ENCODE measurements around the gene IL1F10. TPM values are rescaled to one million over a fixed set of nuclear protein-coding genes. Genes with fewer than 3 reads are reported as not detected.
"Not testable (repeated sequence)": the region's sequence is repeated elsewhere in the genome, so short reads cannot be mapped to it uniquely, and the experiment has no call there.

Gene IL1F10
- polyA plus RNA-seq, 1 donor: not detected

DNA sequence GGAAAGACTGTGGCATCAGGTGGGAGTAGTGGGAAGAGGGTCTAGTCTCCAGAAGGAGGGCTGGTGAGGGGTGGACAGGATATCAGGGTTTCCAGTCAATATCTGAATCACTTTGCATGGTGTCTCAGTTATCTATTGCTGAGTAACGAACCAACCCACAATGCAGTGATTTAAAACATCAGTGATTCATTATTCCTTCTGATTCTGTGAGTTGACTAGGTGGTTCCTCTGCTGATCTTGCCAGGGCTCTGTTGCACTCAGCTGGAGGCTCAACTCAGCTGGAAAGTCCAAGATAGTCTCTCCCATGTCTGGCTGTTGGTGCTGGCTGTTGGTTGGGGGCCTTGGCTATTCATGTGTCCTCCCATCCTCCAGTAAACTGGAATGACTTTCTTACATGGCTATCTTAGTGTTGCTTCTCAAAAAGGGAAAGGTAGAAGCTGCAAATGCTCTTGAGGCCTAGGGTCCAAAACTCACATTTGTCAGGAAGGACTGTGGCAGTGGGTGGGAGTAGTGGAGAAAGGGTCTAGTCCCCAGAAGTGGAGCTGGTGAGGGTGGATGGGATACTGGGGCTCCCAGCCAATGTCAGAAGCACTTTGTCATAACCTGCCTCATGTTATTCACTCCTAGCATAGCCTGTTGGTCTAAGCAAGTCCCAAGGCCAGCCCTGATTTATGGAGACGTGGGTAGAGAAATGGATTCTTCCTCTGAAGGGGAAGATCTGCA, 13.9 kb downstream of the IL1F10 start:
- DNase-seq: no peak

DNA sequence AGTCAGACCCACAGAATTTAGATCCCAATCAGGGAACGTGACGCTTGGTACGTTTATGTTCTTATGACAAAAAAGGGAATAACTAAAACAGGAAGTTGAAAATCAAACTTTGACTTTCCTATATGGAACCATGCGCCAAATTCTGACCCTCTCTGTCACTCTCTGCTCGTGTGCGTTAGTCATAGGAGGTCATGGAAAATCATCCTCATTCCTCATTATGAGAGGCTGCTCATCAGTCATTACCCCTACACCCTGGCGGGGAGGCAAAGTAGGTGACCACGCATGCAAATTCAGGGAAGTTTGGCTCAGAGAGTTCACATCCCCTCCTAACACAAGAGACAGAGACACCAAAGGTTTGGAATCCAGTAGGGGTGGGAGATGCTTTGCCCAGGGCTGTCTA, 15.5 kb downstream of the IL1F10 start:
- DNase-seq: no peak

DNA sequence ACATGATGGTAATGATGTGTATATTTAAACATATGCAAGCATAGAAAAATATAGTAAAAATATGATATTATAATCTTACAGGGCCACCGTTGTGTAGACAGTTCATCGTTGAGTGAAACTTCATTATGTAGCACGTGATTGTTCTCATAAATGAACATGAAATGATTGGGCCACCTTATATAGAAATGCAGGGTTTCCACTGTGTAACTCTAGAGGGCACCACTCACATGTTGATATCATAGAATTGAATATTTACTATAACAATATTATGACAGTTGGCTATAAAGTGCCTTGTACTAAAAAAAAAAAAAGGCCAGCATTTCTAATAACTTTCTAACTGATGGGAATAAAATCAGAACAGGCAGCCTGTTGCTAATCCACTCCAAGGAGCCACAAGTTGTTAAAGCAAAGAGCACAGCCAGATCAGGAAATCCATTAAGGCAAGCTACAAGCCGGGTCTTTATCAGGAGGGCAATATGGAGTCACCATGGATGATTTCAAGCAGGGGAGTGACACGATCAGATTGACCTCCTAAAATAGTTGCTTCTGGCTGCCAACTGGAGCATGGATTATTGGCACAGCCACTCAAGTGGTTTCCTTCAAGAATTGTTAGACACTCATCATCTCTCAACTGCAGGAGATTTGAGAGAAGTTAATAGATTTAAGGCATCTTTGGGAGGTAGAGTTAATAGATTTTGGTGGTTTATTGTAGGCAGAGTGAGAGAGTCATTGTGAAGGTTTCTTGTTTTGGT, 16.7 kb downstream of the IL1F10 start:
- DNase-seq: no peak

DNA sequence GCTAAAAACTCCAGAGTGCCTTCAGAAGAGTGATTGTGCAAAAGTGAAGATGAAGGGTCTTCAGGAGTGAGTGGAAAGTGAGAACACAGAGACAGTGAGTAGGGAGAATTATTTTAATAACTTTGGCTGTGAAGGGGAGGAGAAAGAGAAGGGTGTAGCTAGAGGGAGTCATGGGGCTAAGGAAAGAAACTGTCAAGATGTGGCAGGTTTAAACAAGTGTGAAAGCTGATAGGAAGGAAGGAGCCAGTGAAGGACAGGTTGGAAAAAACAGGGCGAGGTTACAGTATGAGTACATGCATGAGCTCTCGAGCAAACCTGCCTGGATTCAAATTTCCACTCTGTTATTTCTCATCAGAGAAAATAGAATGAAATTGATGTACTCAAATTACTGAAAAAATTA, 17.8 kb downstream of the IL1F10 start:
- no peak for DNase-seq

DNA sequence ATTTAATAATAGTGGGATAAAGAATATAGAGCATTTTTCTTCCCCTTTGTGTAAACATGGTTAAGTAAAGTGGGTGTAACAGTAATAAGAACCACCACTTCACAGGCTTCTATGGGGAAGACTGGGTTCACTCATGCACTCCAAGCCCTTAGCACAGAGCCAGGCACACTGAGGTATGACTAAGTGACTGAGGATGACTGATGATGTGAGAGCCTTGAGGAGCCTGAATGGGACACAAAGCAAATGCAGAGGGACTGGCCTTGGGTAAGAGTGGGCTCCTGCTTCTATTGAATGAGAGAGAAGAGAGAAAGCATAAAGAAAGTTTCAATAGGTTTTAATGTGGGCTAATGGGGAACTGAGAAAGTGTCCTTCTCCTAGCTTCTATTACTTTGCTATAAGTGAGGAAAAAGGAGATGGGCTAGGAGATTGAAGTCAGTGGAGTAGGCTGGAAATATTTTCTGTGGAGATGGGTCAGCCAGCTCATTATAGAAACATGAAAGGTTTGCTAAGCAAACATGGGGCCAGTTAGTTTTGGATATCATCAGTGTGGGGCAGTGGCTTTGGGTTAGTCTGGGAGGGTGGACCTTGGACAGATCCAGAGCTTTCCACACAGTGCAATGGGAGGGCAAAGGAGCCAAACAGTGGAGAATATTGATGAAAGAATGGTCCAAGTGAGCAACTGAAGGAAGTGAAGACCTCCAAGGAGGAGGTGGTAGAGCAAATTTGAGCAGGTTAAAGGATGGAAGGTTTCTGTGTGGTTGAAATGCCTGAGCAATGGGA, 20.6 kb downstream of the IL1F10 start:
- DNase-seq: no peak

DNA sequence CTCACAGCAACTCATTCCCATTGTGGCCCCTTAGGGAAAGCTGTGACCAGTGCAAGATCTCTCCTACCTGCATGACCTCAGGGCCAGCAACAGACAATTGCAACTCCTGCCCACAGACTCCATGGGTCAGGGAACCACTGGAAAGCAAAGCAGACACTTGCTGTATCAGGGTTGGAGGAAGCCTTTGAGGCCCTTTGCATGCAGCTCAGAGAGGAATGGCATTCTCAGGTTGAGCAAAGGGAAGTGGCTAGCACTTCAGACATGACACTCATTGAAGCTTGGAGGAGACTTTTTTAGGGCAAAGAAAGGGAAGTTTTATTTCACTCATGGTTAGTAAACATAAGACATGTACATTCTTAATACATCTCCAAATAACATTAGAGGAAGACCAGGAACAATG, 22.1 kb downstream of the IL1F10 start:
- DNase-seq: no peak

DNA sequence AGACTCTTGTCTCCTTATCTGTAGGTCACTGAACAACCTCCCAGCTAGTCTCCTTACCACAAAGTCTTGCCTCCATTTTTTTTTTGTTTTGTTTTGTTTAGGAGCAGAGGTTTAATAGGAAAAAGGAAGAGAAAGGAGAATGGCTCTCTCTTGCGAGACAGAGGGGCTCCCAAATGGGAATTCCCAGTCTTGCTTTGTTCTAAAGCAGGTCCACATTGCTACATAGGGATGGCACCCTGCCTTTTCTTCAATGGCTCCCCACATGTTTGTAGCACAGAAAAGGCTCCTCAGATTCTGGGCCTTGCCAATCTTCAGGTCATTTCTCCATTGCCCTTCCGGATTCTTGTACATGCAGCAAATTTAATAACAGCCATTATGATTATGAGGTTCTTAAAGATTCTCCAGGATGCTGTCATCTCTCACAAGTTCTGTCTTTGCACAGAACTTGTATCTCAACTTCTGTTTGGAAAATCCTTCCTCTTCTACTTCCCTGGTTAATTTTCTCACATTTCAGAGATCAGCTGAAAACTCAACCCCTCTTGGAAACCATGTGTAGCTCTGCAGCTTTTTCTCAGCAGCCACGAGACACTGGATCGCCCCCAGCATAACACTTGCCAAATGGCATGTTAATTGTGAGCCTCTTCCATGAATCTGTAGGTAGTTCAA, 23.6 kb downstream of the IL1F10 start:
- DNase-seq: no peak

DNA sequence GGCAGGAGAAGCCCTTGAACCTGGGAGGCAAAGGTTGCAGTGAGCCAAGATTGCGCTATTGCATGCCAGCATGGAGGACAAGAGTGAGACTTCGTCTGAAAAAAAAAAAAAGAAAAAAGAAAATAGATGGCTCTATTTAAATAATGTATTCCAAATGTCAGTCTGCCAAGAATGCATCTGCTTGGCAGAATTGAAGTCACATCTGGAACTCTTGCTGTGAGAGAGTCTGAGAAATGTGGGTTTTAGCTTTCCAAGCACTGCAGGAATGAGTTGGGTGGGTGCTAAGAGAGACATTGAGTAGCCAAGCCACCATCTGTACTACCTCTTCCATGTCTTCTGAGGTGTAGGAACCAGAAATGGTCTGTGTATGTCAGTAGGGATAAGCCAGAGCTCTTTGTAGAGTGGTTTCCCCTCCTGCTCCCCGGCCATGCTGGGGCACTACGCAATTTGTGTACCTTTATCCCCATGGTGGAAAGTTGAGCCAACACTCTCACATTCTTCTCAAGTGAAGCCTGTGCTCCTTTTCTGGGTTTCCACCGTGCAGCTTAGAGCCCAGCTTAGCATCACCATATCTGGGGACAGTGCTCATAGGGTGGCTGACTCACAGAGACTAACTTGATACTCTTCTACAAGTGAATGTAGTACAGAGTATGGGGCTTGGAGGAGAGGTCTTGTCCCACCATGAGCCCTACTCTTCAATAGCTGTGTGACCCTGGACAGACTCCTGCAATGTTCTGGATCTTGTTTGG, 25.3 kb downstream of the IL1F10 start:
- no peak for DNase-seq

DNA sequence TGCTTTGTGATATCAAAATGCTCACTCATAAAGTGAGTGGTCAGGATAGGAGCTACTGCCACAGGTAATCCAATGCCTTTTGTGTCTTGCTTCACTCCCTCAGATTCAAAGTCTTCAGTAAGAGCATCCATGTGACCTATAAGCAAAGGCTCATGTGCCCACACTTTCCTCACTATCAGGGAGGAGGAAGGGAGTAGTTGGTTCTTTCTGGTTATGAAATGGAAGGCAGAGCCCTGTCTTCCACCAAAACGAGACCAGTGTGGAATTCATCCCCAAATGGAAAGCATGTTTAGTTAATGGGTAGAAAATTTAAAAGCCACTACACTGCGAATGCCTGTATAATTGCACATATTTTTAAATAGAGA, 25.8 kb downstream of the IL1F10 start:
- no peak for DNase-seq

DNA sequence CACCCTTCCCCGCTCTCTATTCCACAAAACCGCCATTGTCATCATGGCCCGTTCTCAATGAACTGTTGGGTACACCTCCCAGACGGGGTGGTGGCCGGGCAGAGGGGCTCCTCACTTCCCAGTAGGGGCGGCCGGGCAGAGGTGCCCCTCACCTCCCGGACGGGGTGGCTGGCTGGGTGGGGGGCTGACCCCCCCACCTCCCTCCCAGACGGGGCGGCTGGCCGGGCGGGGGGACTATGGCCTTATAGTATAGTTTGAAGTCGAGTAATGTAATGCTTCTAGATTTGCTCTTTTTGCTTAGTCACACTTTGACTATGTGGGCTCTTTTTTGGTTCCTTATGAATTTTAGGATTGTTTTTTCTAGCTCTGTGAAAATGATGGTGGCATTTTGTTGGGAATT, 28.5 kb downstream of the IL1F10 start:
- not testable (repeated sequence) for DNase-seq

DNA sequence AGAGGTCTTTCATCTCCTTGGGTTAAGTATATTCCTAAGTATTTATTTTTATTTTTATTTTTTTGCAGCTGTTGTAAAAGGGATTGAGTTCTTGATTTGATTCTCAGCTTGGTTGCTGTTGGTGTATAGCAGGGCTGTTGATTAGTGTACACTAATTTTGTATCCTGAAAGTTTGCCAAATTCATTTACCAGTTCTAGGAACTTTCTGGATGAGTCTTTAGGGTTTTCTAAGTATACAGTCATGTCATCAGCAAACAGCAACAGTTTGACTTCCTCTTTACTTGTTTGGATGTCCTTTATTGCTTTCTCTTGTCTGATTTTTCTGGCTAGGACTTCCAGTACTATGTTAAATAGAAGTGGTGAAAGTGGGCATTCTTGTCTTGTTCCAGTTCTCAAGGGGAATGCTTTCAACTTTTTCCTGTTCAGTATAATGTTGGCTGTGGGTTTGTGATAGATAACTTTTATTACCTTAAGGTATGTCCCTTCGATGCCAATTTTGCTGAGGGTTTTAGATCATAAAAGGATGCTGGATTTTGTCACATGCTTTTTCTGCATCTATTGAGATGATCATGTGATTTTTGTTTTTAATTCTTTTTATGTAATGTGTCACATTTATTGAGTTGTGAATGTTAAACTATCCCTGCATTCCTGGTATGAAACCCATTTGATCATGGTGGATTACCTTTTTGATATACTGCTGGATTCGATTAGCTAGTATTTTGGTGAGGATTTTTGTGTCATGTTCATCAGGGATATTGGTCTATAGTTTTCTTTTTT, 29.3 kb downstream of the IL1F10 start:
- DNase-seq: not testable (repeated sequence)

DNA sequence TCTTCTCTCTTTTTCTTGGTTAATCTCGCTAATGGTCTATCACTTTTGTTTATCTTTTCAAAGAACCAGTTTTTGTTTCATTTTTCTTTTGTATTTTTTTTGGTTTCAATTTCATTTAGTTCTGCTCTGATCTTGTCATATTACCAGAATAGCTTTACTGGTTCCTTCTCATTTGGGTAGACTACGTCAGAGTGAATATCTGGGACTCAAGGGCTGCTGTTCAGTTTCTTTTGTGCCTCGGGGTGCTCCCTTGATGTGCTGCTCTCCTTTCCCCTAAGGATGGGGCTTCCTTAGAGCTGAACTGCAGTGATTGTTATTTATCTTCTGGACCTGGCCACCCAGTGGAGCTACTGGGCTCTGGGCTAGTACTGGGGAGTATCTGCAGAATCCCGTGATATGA, 30.3 kb downstream of the IL1F10 start:
- DNase-seq: no peak

DNA sequence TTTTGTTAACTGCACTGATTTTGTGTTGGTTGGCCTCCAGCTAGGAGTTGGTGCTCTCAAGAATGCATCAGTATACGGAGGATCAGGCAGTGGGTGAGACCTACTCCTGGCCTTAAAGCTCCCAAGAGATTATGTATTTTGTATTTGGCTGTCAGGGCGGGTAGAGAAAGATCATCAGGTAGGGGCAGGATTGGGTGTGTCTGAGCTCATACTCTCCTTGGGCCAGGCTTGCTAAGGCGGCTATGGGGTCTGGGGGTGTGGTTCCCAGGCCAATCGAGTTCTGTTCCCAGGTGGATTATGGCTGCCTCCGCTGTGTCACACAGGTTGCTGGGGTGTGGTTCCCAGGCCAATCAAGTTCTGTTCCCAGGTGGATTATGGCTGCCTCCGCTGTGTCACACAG, 30.8 kb downstream of the IL1F10 start:
- DNase-seq: no peak

DNA sequence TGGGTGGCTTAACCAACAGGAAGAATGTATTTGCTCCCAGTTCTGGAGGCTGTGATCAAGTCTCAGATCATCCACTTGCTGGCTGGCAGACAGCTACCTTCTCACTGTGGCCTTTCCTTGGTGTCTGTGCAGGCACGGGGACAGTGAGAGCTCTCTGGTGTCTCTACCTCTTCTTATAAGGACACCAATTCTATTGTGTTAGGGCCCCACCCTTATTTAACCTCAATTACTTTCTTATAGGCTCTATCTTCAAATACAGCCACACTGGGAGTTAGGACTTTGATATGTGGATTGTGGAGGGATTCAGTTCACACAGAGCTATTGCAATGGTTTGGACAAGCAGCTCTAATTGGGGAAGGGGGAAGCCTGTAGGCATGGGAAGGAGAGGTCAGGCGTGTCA, 34.4 kb downstream of the IL1F10 start:
- DNase-seq: no peak

DNA sequence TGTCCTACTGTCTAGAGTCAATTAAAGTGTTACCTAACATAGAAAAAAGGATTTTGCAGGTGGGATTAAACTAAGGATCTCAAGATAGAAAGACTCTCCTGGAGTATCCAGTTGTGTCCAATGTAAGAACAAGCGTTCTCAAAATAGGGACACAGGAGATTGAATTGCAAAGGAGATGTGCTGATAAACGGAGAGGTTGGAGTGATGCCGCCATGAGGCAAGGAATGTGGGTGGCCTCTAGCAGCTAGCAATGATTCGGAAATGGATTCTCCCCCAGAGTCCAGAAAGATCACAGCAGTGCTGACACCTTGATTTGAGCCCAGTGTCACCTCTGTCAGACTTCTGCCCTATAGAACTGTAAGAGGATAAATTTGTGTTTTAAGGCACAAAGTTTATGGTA, 35.5 kb downstream of the IL1F10 start:
- no peak for DNase-seq

DNA sequence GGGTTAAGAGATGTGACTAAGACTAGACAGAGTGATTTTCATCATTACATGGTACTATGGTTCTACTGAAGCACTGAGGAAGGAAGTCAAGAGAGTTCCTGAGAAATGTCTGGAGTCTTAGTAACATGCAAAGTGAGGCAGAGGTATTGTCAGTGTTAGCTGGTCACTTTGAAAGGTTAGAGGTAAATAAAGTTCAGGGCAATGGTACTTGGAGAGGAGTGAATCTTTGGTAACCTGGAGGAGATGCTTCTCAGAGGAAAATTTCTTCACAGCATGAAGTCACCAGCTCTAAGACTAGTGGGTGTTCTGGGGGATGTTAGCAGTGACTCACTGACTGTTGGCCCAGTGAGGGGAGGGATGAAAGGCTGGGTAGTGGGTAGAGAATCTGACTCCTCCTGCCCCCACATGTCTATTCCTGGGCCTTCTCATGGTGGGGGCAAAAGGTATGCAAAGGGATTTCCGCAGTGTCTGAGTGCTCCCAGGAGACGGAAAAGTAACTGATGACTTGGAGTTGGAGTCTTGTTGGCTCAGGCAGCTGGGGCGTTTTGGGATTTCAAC, 36.4 kb downstream of the IL1F10 start:
- no peak for DNase-seq

DNA sequence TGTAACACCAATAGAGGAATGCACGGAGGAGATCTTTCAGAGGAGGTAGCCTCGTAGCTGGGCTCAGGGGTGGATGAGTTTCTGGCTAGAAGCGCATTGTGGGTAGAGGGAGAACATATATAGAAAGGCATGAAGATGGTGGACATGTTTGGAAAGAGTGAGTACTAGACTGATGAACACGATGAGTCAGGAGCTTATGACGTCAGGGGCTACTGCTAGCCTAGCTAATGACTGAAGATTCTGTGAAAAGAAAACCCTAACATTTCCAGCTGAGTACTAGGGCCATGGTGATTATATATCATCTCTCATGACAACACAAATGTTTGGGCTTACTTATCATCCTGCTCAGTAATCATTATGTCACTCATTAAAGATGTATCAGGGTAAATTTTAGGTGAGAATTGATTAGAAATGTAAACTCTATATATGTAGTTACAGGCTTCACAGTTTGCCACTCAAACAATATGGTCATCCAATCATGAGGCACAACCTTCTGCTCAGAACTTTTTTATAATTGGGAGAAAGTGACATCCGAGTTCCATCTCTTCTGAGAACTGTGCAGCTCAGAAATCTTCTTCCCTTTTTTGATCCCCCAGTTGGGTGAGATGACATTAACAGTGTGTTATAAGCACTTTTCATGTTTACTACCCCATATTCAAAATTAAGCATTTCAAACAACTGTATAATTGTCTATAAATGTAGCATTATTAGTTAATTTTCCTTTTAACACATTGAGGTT, 37.4 kb downstream of the IL1F10 start:
- DNase-seq: no peak

DNA sequence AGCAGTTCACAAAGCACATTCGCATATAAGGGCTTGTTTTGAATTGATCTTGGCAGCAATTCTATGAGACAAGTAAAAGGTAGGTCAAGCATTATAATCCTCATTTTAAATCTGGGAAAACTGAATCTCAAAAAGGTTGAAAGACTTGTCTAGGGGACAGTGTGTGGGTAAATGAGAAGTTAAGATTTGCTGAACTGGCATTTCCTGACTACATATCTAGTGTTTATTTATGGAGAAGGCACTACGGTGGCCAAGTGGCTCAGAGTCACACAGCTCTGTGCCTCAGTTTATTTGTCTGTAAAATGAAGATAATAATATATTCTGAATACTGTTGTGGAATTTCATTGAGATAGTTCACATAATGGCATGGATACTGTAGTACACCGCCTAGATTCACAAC, 43.4 kb downstream of the IL1F10 start:
- DNase-seq: no peak

DNA sequence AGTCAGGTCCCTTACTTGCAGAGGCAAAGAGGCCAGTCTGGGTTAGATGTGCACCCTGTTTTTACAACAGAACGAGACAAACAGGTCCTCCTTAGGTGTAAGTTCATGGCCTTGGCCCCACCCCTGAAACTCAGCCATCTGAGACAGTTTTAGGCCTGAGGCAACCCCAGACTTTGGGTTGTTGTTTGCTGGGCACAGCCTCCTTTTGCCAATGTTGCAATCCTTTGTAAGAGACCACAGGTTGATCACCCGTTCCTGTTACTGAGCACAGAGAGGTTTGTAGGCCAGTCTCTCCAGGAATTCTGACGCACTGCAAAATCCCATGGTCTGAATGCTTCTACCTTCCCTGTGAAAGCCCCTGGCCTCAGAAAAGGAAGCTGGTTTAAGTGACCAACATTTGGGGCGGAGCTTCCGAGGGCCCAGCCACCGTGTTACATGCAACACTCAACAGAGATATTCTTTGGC, 44.1 kb downstream of the IL1F10 start:
- no peak for DNase-seq

DNA sequence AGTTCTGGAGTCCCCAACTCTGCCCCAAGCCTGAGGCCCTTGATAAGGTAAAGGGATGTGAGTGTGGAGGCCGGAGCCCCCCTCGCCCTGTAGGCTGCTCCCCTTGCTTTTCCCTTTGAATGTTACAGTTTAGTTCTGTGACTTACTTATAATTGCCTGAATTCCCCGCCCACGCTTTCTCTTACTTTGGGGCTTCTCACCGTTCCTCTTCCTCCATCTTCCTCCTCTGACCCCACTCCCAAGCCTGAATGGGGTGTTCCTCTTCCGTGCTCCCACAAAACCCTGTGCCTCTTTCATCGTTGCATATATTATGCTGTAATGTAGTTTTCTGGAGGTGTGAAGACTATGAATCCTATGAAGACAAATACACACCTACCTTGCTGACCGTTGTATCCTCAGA, 44.7 kb downstream of the IL1F10 start:
- no peak for DNase-seq

All from left kidney (tissue), 2 donors.